Measurements from ENCODE around the gene CFAP65. TPM values are rescaled to one million over a fixed set of nuclear protein-coding genes. Genes with fewer than 3 reads are reported as not detected.
A peak's percentile ranks its signal among the peaks of the same experiment; 100 is the strongest.

CFAP65 gene
- total and polyA plus RNA-seq, 2 donors = 0.05 to 0.27 TPM

GRCh38 chr2:219010162-219010756, 31.1 kb downstream of the CFAP65 start:
- Histone ChIP-seq H3K9me3 (ENCODE audit: control insufficient read depth in 2 of 2, insufficient read depth in 1 of 2, low read length in 1 of 2) (peaks cover 0 to 1% of the 10 kb centered on the region in 2 donors), H3K36me3 (ENCODE audit: control insufficient read depth in 2 of 2, insufficient read depth in 2 of 2, low read length in 1 of 2) (no peaks in the 10 kb centered on the region), H3K27me3 (ENCODE audit: control insufficient read depth in 2 of 2, insufficient read depth in 1 of 2, low read length in 1 of 2) (peaks cover under 1 to 48% of the 10 kb centered on the region in 2 donors), H3K4me3 (ENCODE audit: low read length in 2 of 2) (no peak overlapping the region), H3K4me1 (ENCODE audit: control insufficient read depth in 2 of 2, insufficient read depth in 2 of 2, low read length in 2 of 2) (no peaks in the 10 kb centered on the region), H3K27ac (ENCODE audit: low read depth in 1 of 2, low read length in 1 of 2) (no peak overlapping the region)
- DNase-seq (ENCODE audit: low read depth in 6 of 9, low spot score in 9 of 9) = no peak
- WGBS = 58% methylated on average over 6 of the region's 6 CpGs

- Histone ChIP-seq H3K36me3 (ENCODE audit: control insufficient read depth in 2 of 2, insufficient read depth in 2 of 2, low read length in 1 of 2) (no peaks in the 10 kb centered on the region), H3K4me3 (ENCODE audit: low read length in 2 of 2) (no peak overlapping the region), H3K4me1 (ENCODE audit: control insufficient read depth in 2 of 2, insufficient read depth in 2 of 2, low read length in 2 of 2) (no peaks in the 10 kb centered on the region), H3K27me3 (ENCODE audit: control insufficient read depth in 2 of 2, insufficient read depth in 1 of 2, low read length in 1 of 2) (peaks cover 3 to 55% of the 10 kb centered on the region in 2 donors), H3K9me3 (ENCODE audit: control insufficient read depth in 2 of 2, insufficient read depth in 1 of 2, low read length in 1 of 2) (peaks cover 0 to 1% of the 10 kb centered on the region in 2 donors), H3K27ac (ENCODE audit: low read depth in 1 of 2, low read length in 1 of 2) (no peak overlapping the region)
- WGBS = 81% methylated on average over 2 of the region's 2 CpGs
- no peak for DNase-seq (ENCODE audit: low read depth in 6 of 9, low spot score in 9 of 9)
Measured at GRCh38 chr2:219009294-219009693, 32.0 kb downstream of the CFAP65 start.

GRCh38 chr2:219003979-219004378, 37.3 kb downstream of the CFAP65 start:
- H3K27me3 ChIP-seq (ENCODE audit: control insufficient read depth in 2 of 2, insufficient read depth in 1 of 2, low read length in 1 of 2) = peaks cover 50 to 83% of the 10 kb centered on the region in 2 donors
- no peaks in the 10 kb centered on the region for H3K36me3 ChIP-seq (ENCODE audit: control insufficient read depth in 2 of 2, insufficient read depth in 2 of 2, low read length in 1 of 2)
- 95% methylated on average over 3 of the region's 3 CpGs for WGBS
- H3K4me3 ChIP-seq (ENCODE audit: low read length in 2 of 2) = no peak overlapping the region
- no peak for DNase-seq (ENCODE audit: low read depth in 6 of 9, low spot score in 9 of 9)
- peaks cover 0 to 1% of the 10 kb centered on the region in 2 donors for H3K9me3 ChIP-seq (ENCODE audit: control insufficient read depth in 2 of 2, insufficient read depth in 1 of 2, low read length in 1 of 2)
- H3K4me1 ChIP-seq (ENCODE audit: control insufficient read depth in 2 of 2, insufficient read depth in 2 of 2, low read length in 2 of 2) = peaks cover 13 to 15% of the 10 kb centered on the region in 2 donors
- H3K27ac ChIP-seq (ENCODE audit: low read depth in 1 of 2, low read length in 1 of 2) = no peak overlapping the region

- Histone ChIP-seq H3K27ac (ENCODE audit: low read depth in 1 of 2, low read length in 1 of 2) (no peak overlapping the region), H3K36me3 (ENCODE audit: control insufficient read depth in 2 of 2, insufficient read depth in 2 of 2, low read length in 1 of 2) (no peaks in the 10 kb centered on the region), H3K27me3 (ENCODE audit: control insufficient read depth in 2 of 2, insufficient read depth in 1 of 2, low read length in 1 of 2) (peaks cover 54 to 87% of the 10 kb centered on the region in 2 donors), H3K4me1 (ENCODE audit: control insufficient read depth in 2 of 2, insufficient read depth in 2 of 2, low read length in 2 of 2) (peaks cover 13 to 15% of the 10 kb centered on the region in 2 donors), H3K9me3 (ENCODE audit: control insufficient read depth in 2 of 2, insufficient read depth in 1 of 2, low read length in 1 of 2) (peaks cover 0 to 1% of the 10 kb centered on the region in 2 donors), H3K4me3 (ENCODE audit: low read length in 2 of 2) (no peak overlapping the region)
- 12% methylated on average over 20 of the region's 20 CpGs for WGBS
- DNase-seq (ENCODE audit: low read depth in 6 of 9, low spot score in 9 of 9) = no peak
Measured at GRCh38 chr2:219003267-219003634, 38.1 kb downstream of the CFAP65 start.

- peaks cover 54 to 93% of the 10 kb centered on the region in 2 donors for H3K27me3 ChIP-seq (ENCODE audit: control insufficient read depth in 2 of 2, insufficient read depth in 1 of 2, low read length in 1 of 2)
- H3K9me3 ChIP-seq (ENCODE audit: control insufficient read depth in 2 of 2, insufficient read depth in 1 of 2, low read length in 1 of 2) = peaks cover 0 to 1% of the 10 kb centered on the region in 2 donors
- WGBS = 4% methylated on average over 72 of the region's 72 CpGs
- no peaks in the 10 kb centered on the region for H3K36me3 ChIP-seq (ENCODE audit: control insufficient read depth in 2 of 2, insufficient read depth in 2 of 2, low read length in 1 of 2)
- H3K4me3 ChIP-seq (ENCODE audit: low read length in 2 of 2) = no peak overlapping the region
- no peak overlapping the region for H3K27ac ChIP-seq (ENCODE audit: low read depth in 1 of 2, low read length in 1 of 2)
- H3K4me1 ChIP-seq (ENCODE audit: control insufficient read depth in 2 of 2, insufficient read depth in 2 of 2, low read length in 2 of 2) = peaks cover 13 to 15% of the 10 kb centered on the region in 2 donors
- no peak for DNase-seq (ENCODE audit: low read depth in 6 of 9, low spot score in 9 of 9)
Measured at GRCh38 chr2:219002395-219003266, 38.7 kb downstream of the CFAP65 start.

- Histone ChIP-seq H3K27ac (ENCODE audit: low read depth in 1 of 2, low read length in 1 of 2) (no peak overlapping the region), H3K4me1 (ENCODE audit: control insufficient read depth in 2 of 2, insufficient read depth in 2 of 2, low read length in 2 of 2) (peaks cover 13 to 15% of the 10 kb centered on the region in 2 donors), H3K27me3 (ENCODE audit: control insufficient read depth in 2 of 2, insufficient read depth in 1 of 2, low read length in 1 of 2) (peaks cover 62 to 96% of the 10 kb centered on the region in 2 donors), H3K4me3 (ENCODE audit: low read length in 2 of 2) (peak overlapping the region in 1 of 2 donors; percentile 26), H3K9me3 (ENCODE audit: control insufficient read depth in 2 of 2, insufficient read depth in 1 of 2, low read length in 1 of 2) (no peaks in the 10 kb centered on the region), H3K36me3 (ENCODE audit: control insufficient read depth in 2 of 2, insufficient read depth in 2 of 2, low read length in 1 of 2) (no peaks in the 10 kb centered on the region)
- 2% methylated on average over 70 of the region's 70 CpGs for WGBS
- no peak for DNase-seq (ENCODE audit: low read depth in 6 of 9, low spot score in 9 of 9)
Measured at GRCh38 chr2:219001577-219002394, 39.5 kb downstream of the CFAP65 start.

GRCh38 chr2:219001100-219001576, 40.2 kb downstream of the CFAP65 start:
- Histone ChIP-seq H3K27me3 (ENCODE audit: control insufficient read depth in 2 of 2, insufficient read depth in 1 of 2, low read length in 1 of 2) (peaks cover 68 to 97% of the 10 kb centered on the region in 2 donors), H3K4me1 (ENCODE audit: control insufficient read depth in 2 of 2, insufficient read depth in 2 of 2, low read length in 2 of 2) (peaks cover 13 to 15% of the 10 kb centered on the region in 2 donors), H3K36me3 (ENCODE audit: control insufficient read depth in 2 of 2, insufficient read depth in 2 of 2, low read length in 1 of 2) (no peaks in the 10 kb centered on the region), H3K27ac (ENCODE audit: low read depth in 1 of 2, low read length in 1 of 2) (no peak overlapping the region), H3K9me3 (ENCODE audit: control insufficient read depth in 2 of 2, insufficient read depth in 1 of 2, low read length in 1 of 2) (no peaks in the 10 kb centered on the region), H3K4me3 (ENCODE audit: low read length in 2 of 2) (peak overlapping the region in 1 of 2 donors; percentile 26)
- DNase-seq (ENCODE audit: low read depth in 6 of 9, low spot score in 9 of 9) = no peak
- WGBS = 9% methylated on average over 26 of the region's 26 CpGs

- Histone ChIP-seq H3K27me3 (ENCODE audit: control insufficient read depth in 2 of 2, insufficient read depth in 1 of 2, low read length in 1 of 2) (peaks cover 74 to 97% of the 10 kb centered on the region in 2 donors), H3K27ac (ENCODE audit: low read depth in 1 of 2, low read length in 1 of 2) (no peak overlapping the region)
- WGBS = 15% methylated on average over 8 of the region's 8 CpGs
Measured at GRCh38 chr2:219000569-219000960, 40.8 kb downstream of the CFAP65 start.

More at GRCh38 chr2:219000569-219000960, 40.8 kb downstream of the CFAP65 start:
- peaks cover 13 to 18% of the 10 kb centered on the region in 2 donors for H3K4me1 ChIP-seq (ENCODE audit: control insufficient read depth in 2 of 2, insufficient read depth in 2 of 2, low read length in 2 of 2)
- H3K36me3 ChIP-seq (ENCODE audit: control insufficient read depth in 2 of 2, insufficient read depth in 2 of 2, low read length in 1 of 2) = no peaks in the 10 kb centered on the region
- no peaks in the 10 kb centered on the region for H3K9me3 ChIP-seq (ENCODE audit: control insufficient read depth in 2 of 2, insufficient read depth in 1 of 2, low read length in 1 of 2)
- DNase-seq (ENCODE audit: low read depth in 6 of 9, low spot score in 9 of 9) = no peak
- H3K4me3 ChIP-seq (ENCODE audit: low read length in 2 of 2) = no peak overlapping the region
